Activated CD4-positive, alpha-beta T cell treated with anti-CD3 and anti-CD28 coated beads, Interleukin-2, amount 50 U/mL, for 24 hours (primary cell): Measurements from ENCODE around the gene TMX1.

Source experiments
- DNase-seq, 2 donors: peaks; one replicate each; pipeline ENCODE4 v3.0.0-alpha.2; 2020; ENCODE audit warnings: low read depth in 1 of 2, low spot score in 1 of 2

Gene TMX1

DNA sequence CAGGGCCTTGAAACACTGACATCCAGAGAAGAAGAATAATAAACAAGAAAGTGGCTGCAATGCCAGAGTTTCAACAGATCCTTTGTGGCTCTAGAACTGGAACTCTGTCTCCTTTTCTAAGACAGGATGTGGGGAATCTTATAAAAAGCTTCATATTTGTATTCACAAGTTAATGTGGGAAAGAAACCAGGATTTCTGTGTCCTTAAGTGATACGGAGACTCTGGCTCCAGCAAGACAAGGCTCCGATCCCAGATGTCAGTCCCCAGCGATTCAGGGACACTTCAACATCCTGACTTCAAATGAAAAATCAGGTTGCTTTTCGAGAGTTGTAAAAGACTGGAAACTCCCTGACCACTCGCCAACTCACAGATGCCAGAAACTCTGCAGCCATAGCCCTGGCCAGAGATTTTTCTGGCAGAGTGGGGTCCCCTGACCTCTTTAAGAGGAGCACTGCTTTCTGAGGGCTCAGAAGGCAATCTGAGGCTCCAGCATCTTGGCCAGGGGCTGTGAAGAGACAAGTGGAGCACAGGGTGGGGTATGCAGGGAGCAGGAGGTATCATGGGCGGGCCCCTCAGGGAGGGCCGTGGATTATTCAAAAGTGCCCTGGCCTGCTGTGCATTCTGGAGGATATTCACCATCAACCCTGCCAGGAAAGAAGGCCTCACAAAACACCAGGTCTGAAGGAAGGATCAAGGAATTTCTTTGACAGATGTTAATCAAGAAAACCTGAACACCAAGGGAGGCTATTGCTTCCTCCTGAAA, 53.3 kb downstream of the TMX1 start:
- DNase-seq, result no peak

DNA sequence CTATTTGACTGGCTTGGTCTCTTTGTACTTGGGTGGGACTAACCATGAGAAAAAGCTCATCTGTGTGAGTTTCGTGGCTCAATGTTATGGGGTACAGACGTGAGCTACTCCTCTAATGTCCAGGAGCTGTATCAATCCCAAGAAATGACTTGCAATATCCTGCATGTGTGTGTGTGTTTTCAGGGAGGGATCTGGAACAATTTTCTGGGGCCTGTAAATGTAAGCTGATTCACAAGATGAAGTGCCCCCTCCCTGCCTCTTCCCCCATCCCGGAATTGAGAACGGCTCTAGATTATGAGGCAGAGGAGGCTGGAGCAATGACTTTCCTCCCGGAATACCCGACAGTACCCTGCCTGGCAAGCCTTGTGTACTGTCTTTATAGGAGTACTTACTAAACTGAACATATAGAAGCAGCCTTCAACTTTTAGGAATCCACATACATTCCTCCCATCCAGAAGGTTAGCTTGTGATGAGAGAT, 53.9 kb downstream of the TMX1 start:
- no peak for DNase-seq

DNA sequence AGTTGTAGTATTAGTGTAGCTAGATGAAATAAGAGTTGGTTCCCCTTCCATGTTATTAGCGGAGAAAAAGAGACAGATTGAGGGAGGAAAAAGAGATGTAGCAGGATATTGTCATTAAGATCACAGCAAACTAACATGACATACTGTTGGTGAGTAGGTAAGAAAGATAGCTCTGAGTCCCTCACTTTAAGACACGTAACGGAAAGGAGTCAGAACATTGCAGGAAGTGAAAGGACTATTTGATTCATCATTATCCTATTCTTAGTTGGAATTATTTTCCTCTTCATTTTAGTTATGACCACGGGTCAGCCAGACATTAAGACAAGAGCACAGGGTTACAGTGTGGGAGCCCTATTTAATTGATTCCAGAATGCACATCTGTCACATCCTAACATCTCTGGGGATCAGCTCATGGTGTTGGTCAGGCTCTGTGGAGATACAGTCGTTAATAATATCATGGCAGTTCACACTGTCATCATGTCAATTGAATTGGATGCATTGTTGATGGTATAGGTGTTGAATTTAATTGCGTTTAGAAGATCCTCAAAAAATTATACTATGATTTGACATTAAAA, 55.0 kb downstream of the TMX1 start:
- DNase-seq, result no peak

DNA sequence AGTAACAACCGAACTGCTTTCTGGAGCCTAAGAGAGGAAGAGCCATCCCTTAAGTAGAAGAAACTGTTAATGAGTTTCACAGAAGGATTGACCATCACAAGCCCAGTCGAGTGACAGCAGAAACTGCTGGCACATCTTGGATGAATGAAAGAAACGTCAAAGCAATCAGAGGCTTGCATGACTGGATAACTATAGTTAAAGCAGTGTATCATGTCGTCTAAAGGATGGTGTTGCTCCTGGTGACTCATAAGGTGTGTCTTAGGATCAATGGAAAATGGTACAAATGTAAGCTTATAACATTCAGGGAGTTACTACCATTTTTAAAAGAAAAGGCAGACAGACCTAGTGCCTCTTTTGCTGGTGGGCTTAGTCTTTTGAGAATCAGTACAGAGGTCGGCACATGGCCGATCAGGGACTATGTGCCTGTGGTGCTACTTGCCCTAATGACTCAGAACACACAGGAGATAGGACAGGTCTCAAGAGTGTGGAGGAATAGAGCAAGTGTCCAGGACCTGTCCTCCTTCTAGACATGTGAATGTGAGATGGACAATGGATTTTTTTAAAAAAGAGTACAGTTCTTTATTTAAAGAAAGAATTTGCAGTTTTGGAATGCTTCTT, 55.7 kb downstream of the TMX1 start:
- DNase-seq, result no peak

DNA sequence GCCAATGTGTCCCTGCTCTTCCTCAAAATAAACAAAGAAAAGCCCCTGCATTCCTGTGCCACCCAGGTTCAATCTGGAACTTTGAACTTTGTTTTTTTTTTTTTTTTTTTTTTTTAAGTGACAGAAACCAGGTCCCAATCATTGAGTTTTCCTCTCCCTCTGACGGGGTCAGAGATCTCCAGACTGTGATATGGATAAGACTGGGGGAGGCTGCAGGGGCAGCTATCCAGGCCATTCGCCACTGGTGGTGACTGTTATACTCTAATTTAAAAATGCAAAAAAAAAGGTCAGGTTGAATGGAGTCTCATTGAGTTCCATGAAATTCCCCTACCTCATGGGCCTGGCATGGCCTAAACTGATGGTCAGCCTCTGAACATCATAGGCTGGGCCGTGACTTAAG, 57.0 kb downstream of the TMX1 start:
- no peak for DNase-seq

DNA sequence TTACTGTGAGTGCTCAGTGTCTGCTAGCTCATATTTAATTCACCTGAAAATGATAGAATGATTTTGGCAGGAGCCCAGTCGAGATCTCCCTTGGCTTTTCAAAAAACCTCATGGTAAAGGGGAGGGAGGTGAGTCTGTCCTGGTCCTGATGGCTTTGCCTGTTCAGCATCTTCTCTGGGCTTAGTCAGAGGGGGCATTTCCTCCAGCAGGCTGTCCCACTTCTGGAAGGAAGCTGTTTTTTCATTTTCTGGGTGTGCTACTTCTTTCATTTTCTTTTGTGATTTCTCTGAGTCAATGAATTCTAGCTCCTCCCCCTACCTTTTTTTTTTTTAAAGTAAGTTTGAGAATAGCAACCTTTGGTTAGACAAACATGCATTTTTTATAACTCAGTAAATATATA, 58.8 kb downstream of the TMX1 start:
- DNase-seq, result no peak

DNA sequence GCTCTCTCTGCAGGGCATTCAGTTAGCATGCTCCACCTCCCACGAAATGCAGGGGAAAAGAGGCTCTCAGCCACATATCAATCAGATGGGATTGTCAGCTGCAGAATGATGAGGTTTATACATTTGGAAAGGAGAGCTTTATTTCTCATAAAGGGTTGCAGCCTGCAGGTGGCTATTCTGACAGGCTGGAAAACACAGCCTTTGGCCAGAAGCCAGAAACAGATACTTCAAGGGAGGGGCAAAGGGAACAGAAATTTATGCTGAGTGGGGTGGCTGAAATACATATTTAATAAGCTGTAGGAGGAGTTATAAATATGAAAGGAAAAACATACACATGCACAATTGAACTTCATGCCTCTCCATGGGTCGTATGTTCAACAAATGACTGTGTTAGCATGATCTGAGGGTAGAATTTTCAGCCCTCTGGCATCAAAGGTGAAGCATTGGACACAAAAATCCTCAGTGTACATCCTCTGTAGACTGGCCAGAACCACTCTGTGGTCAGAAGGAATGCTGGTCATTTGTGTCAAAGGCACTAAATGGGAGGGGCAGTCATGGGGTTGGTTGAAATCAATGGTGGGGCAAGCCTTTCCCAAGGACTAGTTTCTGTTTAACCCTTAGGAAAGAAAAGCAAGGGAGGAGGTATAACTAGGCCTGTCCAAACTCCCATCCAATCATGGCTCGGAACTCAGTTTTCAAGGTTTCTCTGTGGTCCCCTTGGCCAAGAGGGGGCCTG, 62.4 kb downstream of the TMX1 start:
- no peak for DNase-seq

DNA sequence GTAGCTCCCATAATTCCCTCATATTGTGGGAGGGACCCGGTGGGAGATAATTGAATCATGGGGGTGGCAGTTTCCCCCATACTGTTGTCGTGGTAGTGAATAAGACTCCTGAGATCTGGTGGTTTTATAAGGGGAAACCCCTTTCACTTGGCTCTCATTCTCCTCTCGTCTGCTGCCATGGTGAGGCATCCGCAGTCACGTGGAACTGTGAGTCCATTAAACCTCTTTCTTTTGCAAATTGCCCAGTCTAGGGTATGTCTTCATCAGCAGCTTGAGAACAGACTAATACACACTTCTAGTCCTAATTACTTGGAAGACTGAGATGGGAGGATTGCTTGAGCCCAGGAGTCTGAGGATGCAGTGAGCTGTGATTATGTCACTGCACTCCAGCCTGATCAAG, 64.4 kb downstream of the TMX1 start:
- peak in 1 of 2 donors; percentile 11 for DNase-seq

DNA sequence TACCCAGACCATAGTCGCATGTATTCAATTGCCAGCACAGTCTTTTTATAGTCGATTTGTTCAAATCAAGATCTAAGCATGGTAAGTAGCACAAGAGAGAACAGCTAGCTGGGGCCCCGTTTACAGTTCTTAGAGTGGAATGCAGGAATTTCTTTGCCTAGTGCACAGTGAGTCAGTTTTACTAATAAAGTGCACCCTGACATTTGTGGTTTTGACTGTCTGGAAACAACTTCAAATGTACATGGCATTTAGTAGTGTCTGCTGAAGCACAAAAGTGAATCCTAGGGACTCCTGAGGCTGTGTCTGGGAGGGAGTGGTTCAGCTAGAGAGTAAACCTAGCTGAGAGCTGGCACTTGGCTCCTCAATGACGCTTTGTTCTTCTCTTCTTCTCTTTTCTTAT, 64.9 kb downstream of the TMX1 start:
- no peak for DNase-seq

DNA sequence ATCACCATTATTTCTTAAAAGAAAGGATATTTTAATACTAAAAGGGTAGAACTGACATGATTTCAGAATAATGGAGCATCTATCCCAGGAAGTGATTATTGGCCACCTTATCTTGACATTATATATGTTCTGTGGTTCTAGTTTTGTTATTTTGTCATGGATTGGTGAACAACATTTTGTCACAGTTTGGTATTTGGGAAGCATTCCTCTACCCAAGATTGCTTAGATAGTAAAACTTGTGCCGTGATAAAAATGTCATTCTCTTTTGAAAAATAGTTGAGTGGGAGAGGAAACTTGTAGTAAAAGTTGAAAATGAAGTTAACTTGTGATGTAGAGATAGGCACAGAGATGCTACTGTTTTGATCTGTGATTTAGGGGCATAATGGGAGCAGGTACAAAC, 65.7 kb downstream of the TMX1 start:
- DNase-seq, result no peak
